Trophoblast cell (in vitro differentiated cells and primary cell): Measurements from ENCODE around the gene SUPV3L1. TPM values are rescaled to one million over a fixed set of nuclear protein-coding genes. Genes with fewer than 3 reads are reported as not detected.

Experiments used
- DNase-seq, 2 donors: peaks; one replicate each; pipeline ENCODE4 v3.0.0-alpha.2; 2016
- H2AFZ ChIP-seq: 2 replicates; pipeline ENCODE4 v1.6.1; 2013; ENCODE audit warnings: low read length, moderate library complexity, mild to moderate bottlenecking; ENCODE audit not compliant: insufficient read depth, poor library complexity
- H2AK5ac ChIP-seq: 2 replicates; pipeline ENCODE4 v1.6.1; 2013; ENCODE audit warnings: mild to moderate bottlenecking, low read length
- H2BK120ac ChIP-seq: 2 replicates; pipeline ENCODE4 v1.6.1; 2013; ENCODE audit warnings: low read length, mild to moderate bottlenecking, moderate library complexity; ENCODE audit not compliant: insufficient read depth, poor library complexity
- H2BK12ac ChIP-seq: 2 replicates; pipeline ENCODE4 v1.6.1; 2013; ENCODE audit warnings: mild to moderate bottlenecking, low read length, moderate library complexity
- H2BK5ac ChIP-seq: 2 replicates; pipeline ENCODE4 v1.6.1; 2013; ENCODE audit warnings: low read length, low read depth, moderate library complexity, mild to moderate bottlenecking; ENCODE audit not compliant: poor library complexity
- H3K14ac ChIP-seq: 2 replicates; pipeline ENCODE4 v1.6.1; 2013; ENCODE audit warnings: mild to moderate bottlenecking, low read length
- H3K18ac ChIP-seq: 2 replicates; pipeline ENCODE4 v1.6.1; 2013; ENCODE audit warnings: mild to moderate bottlenecking, low read length
- H3K23ac ChIP-seq: 2 replicates; pipeline ENCODE4 v1.6.1; 2013; ENCODE audit warnings: low read length
- H3K27ac ChIP-seq: 2 replicates; pipeline ENCODE4 v1.5.1; 2013; ENCODE audit warnings: low read depth, mild to moderate bottlenecking, inconsistent platforms, low read length, moderate library complexity
- H3K27me3 ChIP-seq: 2 replicates; pipeline ENCODE4 v1.6.1; 2013; ENCODE audit warnings: inconsistent platforms, mild to moderate bottlenecking, low read length, moderate library complexity; ENCODE audit not compliant: insufficient read depth
- H3K36me3 ChIP-seq, 2 experiments: 1 replicate in 1 of 2; 2 replicates in 1 of 2; pipeline ENCODE4 v1.6.1; 2013; ENCODE audit warnings: low read length in 2 of 2, mild to moderate bottlenecking in 2 of 2, moderate library complexity in 1 of 2; ENCODE audit not compliant: insufficient read depth in 2 of 2, control insufficient read depth in 1 of 2
- H3K4ac ChIP-seq: 2 replicates; pipeline ENCODE4 v1.6.1; 2013; ENCODE audit warnings: low read depth, mild to moderate bottlenecking, low read length, moderate library complexity
- H3K4me1 ChIP-seq, 2 experiments: 1 replicate in 1 of 2; 2 replicates in 1 of 2; pipeline ENCODE4 v1.6.1; 2013; ENCODE audit warnings: low read length in 2 of 2, mild to moderate bottlenecking in 2 of 2, moderate library complexity in 1 of 2; ENCODE audit not compliant: insufficient read depth in 2 of 2, control insufficient read depth in 1 of 2
- H3K4me2 ChIP-seq: 2 replicates; pipeline ENCODE4 v1.6.1; 2013; ENCODE audit warnings: inconsistent platforms, mild to moderate bottlenecking, low read length, moderate library complexity
- H3K4me3 ChIP-seq: 2 replicates; pipeline ENCODE4 v1.5.1; 2013; ENCODE audit warnings: mild to moderate bottlenecking, low read depth, low read length, inconsistent platforms
- H3K79me1 ChIP-seq: one replicate; pipeline ENCODE4 v1.6.1; 2013; ENCODE audit warnings: low read length
- H3K79me2 ChIP-seq: 2 replicates; pipeline ENCODE4 v1.6.1; 2013; ENCODE audit warnings: low read length, mild to moderate bottlenecking; ENCODE audit not compliant: control insufficient read depth, insufficient read depth, poor library complexity
- H3K9ac ChIP-seq: 2 replicates; pipeline ENCODE4 v1.6.1; 2013; ENCODE audit warnings: mild to moderate bottlenecking, low read length
- H3K9me3 ChIP-seq: 2 replicates; pipeline ENCODE4 v1.6.1; 2013; ENCODE audit warnings: low read depth, mild to moderate bottlenecking, control low read depth, inconsistent platforms, low read length; ENCODE audit not compliant: insufficient read depth
- H4K12ac ChIP-seq: 2 replicates; pipeline ENCODE4 v1.6.1; 2013; ENCODE audit warnings: low read depth, mild to moderate bottlenecking, low read length, moderate library complexity
- H4K8ac ChIP-seq: 2 replicates; pipeline ENCODE4 v1.6.1; 2013; ENCODE audit warnings: low read depth, mild to moderate bottlenecking, low read length, moderate library complexity
- H4K91ac ChIP-seq: one replicate; pipeline ENCODE4 v1.6.1; 2013; ENCODE audit warnings: low read depth, mild to moderate bottlenecking, low read length, moderate library complexity
- WGBS: extraction: QIAGEN DNeasy Blood & Tissue Kit; methylation state at CpG from one replicate; pipeline ENCODE4 v1.1.7; 2013; ENCODE audit warnings: missing lambda C conversion rate; ENCODE audit not compliant: insufficient read length, insufficient coverage; ENCODE audit errors: extremely low coverage; 5-methylcytosine and 5-hydroxymethylcytosine counted together
- polyA plus RNA-seq: library from polyadenylated mRNA; stranded (reverse); fragments of 200-250 nt; gene quantifications from 2 replicates; pipeline ENCODE4 v1.2.3, GENCODE V29; 2013

Gene SUPV3L1
- polyA plus RNA-seq: 38.2 and 39.4 TPM in 2 replicates

- peak within 1 kb of the TSS; percentile 85 for H2AFZ ChIP-seq
- H3K27ac ChIP-seq: peak within 1 kb of the TSS; percentile 72
- peak within 1 kb of the TSS; percentile 50 for H4K91ac ChIP-seq
- no peak within 1 kb of the TSS for H2BK12ac ChIP-seq
- H3K9me3 ChIP-seq: peaks cover 2% of the 10 kb centered on the region
- H3K4me1 ChIP-seq: peaks cover 0 to 7% of the 10 kb centered on the region in 2 experiments
- peaks cover 8% of the 10 kb centered on the region for H3K79me2 ChIP-seq
- DNase-seq: peak; percentile 94 to 97
- H3K4me2 ChIP-seq: peak within 1 kb of the TSS; percentile 94
- peak within 1 kb of the TSS; percentile 95 for H4K8ac ChIP-seq
- no CpG with 5 or more reads among the region's 44 CpGs for WGBS
- H2BK5ac ChIP-seq: peak within 1 kb of the TSS; percentile 65
- peaks cover 3% of the 10 kb centered on the region for H3K79me1 ChIP-seq
- H3K27me3 ChIP-seq: no peaks in the 10 kb centered on the region
- peak within 1 kb of the TSS; percentile 54 for H2BK120ac ChIP-seq
- H3K9ac ChIP-seq: peak within 1 kb of the TSS; percentile 98
- peak within 1 kb of the TSS; percentile 95 for H3K4me3 ChIP-seq
- peak within 1 kb of the TSS; percentile 56 for H4K12ac ChIP-seq
- H3K18ac ChIP-seq: peak within 1 kb of the TSS; percentile 40
- H3K14ac ChIP-seq: peak within 1 kb of the TSS; percentile 58
- peak within 1 kb of the TSS; percentile 74 for H3K23ac ChIP-seq
- peaks cover 0 to 2% of the 10 kb centered on the region in 2 experiments for H3K36me3 ChIP-seq
- H3K4ac ChIP-seq: peak within 1 kb of the TSS; percentile 95
- peak within 1 kb of the TSS; percentile 75 for H2AK5ac ChIP-seq
These were observed at the start of gene SUPV3L1 for GRCh38 chr10:69179743-69180524. Gene SUPV3L1, plus strand, starts transcription at chr10:69180234. Its CDS starts 58 bp downstream, at chr10:69180292.

- no peak overlapping the region for H3K18ac ChIP-seq
- H3K79me1 ChIP-seq: no peaks in the 10 kb centered on the region
- no peak overlapping the region for H3K14ac ChIP-seq
- H3K27me3 ChIP-seq: no peaks in the 10 kb centered on the region
- no peak overlapping the region for H2AFZ ChIP-seq
- H3K23ac ChIP-seq: no peak overlapping the region
- no peak overlapping the region for H3K4ac ChIP-seq
- no peak overlapping the region for H3K4me3 ChIP-seq
- peaks cover 3% of the 10 kb centered on the region for H3K79me2 ChIP-seq
- no peak overlapping the region for H4K91ac ChIP-seq
- no peak overlapping the region for H2BK12ac ChIP-seq
- no peak overlapping the region for H2AK5ac ChIP-seq
- H2BK5ac ChIP-seq: no peak overlapping the region
- WGBS: no CpG with 5 or more reads among the region's 2 CpGs
- H3K4me2 ChIP-seq: no peak overlapping the region
- H2BK120ac ChIP-seq: no peak overlapping the region
- H4K12ac ChIP-seq: no peak overlapping the region
- no peak overlapping the region for H3K27ac ChIP-seq
- peaks cover 3 to 4% of the 10 kb centered on the region in 2 experiments for H3K36me3 ChIP-seq
- DNase-seq: no peak
- H3K4me1 ChIP-seq: no peaks in the 10 kb centered on the region
- H3K9me3 ChIP-seq: no peaks in the 10 kb centered on the region
- H4K8ac ChIP-seq: no peak overlapping the region
- no peak overlapping the region for H3K9ac ChIP-seq
These were observed 49.8 kb upstream of the SUPV3L1 start for GRCh38 chr10:69130251-69130650.

- Histone ChIP-seq H2AK5ac (no peak overlapping the region), H3K18ac (no peak overlapping the region), H3K4ac (no peak overlapping the region), H3K27me3 (no peaks in the 10 kb centered on the region), H4K8ac (no peak overlapping the region), H4K12ac (no peak overlapping the region), H2BK120ac (no peak overlapping the region), H3K79me1 (no peaks in the 10 kb centered on the region), H3K27ac (no peak overlapping the region), H3K4me3 (no peak overlapping the region), H3K9ac (no peak overlapping the region), H4K91ac (no peak overlapping the region), H3K23ac (no peak overlapping the region), H2BK5ac (no peak overlapping the region), H3K4me2 (no peak overlapping the region), H3K79me2 (no peaks in the 10 kb centered on the region), H3K14ac (no peak overlapping the region), H2BK12ac (no peak overlapping the region), H2AFZ (no peak overlapping the region), H3K9me3 (no peaks in the 10 kb centered on the region), H3K4me1 (no peaks in the 10 kb centered on the region), H3K36me3 (peaks cover 0 to 4% of the 10 kb centered on the region in 2 experiments)
- no peak for DNase-seq
- WGBS: no CpG with 5 or more reads among the region's 2 CpGs
These were observed 40.1 kb upstream of the SUPV3L1 start for GRCh38 chr10:69139961-69140360.

GRCh38 chr10:69141304-69141703 lies 38.7 kb upstream of the SUPV3L1 start:
- H3K79me2 ChIP-seq: no peaks in the 10 kb centered on the region
- H3K4me3 ChIP-seq: no peak overlapping the region
- no peak overlapping the region for H3K9ac ChIP-seq
- DNase-seq: no peak
- H3K9me3 ChIP-seq: no peaks in the 10 kb centered on the region
- no peak overlapping the region for H3K14ac ChIP-seq
- no peak overlapping the region for H4K91ac ChIP-seq
- no peak overlapping the region for H3K4ac ChIP-seq
- H4K12ac ChIP-seq: no peak overlapping the region
- no peaks in the 10 kb centered on the region for H3K4me1 ChIP-seq
- H3K79me1 ChIP-seq: no peaks in the 10 kb centered on the region
- H2BK12ac ChIP-seq: no peak overlapping the region
- no peak overlapping the region for H2AK5ac ChIP-seq
- H2BK5ac ChIP-seq: no peak overlapping the region
- no peak overlapping the region for H3K18ac ChIP-seq
- H3K27me3 ChIP-seq: no peaks in the 10 kb centered on the region
- H3K23ac ChIP-seq: no peak overlapping the region
- H3K36me3 ChIP-seq: peaks cover 0 to 1% of the 10 kb centered on the region in 2 experiments
- no peak overlapping the region for H3K4me2 ChIP-seq
- WGBS: no CpG with 5 or more reads among the region's 1 CpG
- no peak overlapping the region for H3K27ac ChIP-seq
- no peak overlapping the region for H2BK120ac ChIP-seq
- no peak overlapping the region for H4K8ac ChIP-seq
- no peak overlapping the region for H2AFZ ChIP-seq
